Measurements from ENCODE around the gene ACLY. TPM values are rescaled to one million over a fixed set of nuclear protein-coding genes. Genes with fewer than 3 reads are reported as not detected.
"Not testable (repeated sequence)": the region's sequence is repeated elsewhere in the genome, so short reads cannot be mapped to it uniquely, and the experiment has no call there.

ACLY gene
- total RNA-seq, 2 experiments from 2014 or later: 189 to 192 TPM

DNA sequence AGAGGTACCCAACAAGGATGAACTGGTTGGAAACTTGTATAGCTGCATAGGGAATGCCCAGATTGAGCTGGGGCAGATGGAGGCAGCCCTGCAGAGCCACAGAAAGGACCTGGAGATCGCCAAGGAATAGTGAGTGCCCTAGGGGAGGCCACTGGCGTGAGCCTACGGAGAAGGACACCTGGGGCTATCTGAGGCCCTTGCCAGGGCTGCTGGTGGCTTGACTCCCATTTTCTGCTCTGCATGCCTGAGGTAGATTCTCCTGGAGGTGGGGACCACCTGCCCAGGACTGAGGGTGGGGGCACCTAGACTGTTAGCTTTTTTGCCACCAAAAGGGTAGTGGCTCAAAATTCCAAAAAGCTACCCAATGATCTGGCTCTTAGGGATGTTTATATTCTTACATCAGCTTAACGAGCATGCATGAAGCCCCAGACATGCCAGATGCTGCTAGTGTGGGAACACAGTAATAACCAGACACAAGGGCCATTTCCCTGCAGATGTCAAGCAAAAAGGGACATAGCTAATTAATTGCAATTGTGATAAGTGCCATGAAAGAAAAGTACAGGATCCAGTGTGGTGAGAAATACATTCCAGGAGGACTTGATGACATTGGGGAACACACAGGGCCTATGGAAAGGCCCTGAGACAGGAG lies 20.4 kb upstream of the ACLY start:
- intact Hi-C loops (cut with DNase I, micrococcal nuclease): no loop called here
- Mint-ChIP-seq H3K36me3 (ENCODE audit: low read depth) (no peaks in the 10 kb centered on the region), H3K27ac (no peak overlapping the region), H3K4me3 (no peak overlapping the region), H3K9me3 (ENCODE audit: low read depth) (no peaks in the 10 kb centered on the region), H3K4me1 (no peaks in the 10 kb centered on the region), H3K27me3 (no peaks in the 10 kb centered on the region)
- ATAC-seq (no peak), DNase-seq (no peak)
- ChIA-PET POLR2A (no interaction called here), CTCF (interaction anchor here (1.0 to 1.2 kb wide), 2 partner anchors 8 to 128 kb away, joined by 4 read pairs; no protein-coding TSS in a partner anchor)

GRCh38 chr17:41937970-41938954 lies 19.5 kb upstream of the ACLY start:
- Mint-ChIP-seq H3K4me3 (no peak overlapping the region), H3K9me3 (ENCODE audit: low read depth) (no peaks in the 10 kb centered on the region), H3K4me1 (no peaks in the 10 kb centered on the region), H3K27me3 (no peaks in the 10 kb centered on the region), H3K27ac (no peak overlapping the region), H3K36me3 (ENCODE audit: low read depth) (no peaks in the 10 kb centered on the region)
- POLR2A ChIA-PET: interaction anchor here (0.5 kb wide), 1 partner anchor 832 kb away, joined by 3 read pairs; no protein-coding TSS in a partner anchor
- ATAC-seq (no peak), DNase-seq (no peak)
- intact Hi-C loops (cut with DNase I, micrococcal nuclease): no loop called here
- CTCF ChIA-PET: interaction anchor here (0.6 to 1.2 kb wide), 5 partner anchors 7 to 201 kb away, joined by 3 to 5 read pairs (median 4); no protein-coding TSS in a partner anchor

DNA sequence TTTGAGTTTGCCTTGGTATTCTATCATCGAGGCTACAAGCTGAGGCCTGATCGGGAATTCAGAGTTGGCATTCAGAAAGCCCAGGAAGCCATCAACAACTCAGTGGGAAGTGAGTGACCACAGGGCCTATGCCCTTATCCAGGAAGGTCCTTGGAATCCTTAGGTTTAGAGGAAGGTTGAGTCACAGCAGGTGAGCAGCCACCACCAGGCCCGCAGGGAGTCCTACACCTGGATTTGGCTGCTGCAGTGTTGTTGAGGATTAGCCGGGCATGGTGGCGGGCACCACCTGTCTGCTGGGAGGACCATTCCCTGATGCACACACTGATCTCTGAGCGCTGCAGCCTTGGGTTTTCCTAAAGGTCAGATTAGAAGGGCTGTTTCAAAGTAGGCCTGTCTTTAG lies 16.9 kb upstream of the ACLY start:
- Mint-ChIP-seq H3K27me3 (no peaks in the 10 kb centered on the region), H3K27ac (no peak overlapping the region), H3K4me1 (peaks cover 8% of the 10 kb centered on the region), H3K36me3 (ENCODE audit: low read depth) (no peaks in the 10 kb centered on the region), H3K9me3 (ENCODE audit: low read depth) (no peaks in the 10 kb centered on the region), H3K4me3 (no peak overlapping the region)
- ChIA-PET POLR2A (no interaction called here), CTCF (no interaction called here)
- DNase-seq (no peak), ATAC-seq (no peak)
- intact Hi-C loops (cut with DNase I, micrococcal nuclease): no loop called here

DNA sequence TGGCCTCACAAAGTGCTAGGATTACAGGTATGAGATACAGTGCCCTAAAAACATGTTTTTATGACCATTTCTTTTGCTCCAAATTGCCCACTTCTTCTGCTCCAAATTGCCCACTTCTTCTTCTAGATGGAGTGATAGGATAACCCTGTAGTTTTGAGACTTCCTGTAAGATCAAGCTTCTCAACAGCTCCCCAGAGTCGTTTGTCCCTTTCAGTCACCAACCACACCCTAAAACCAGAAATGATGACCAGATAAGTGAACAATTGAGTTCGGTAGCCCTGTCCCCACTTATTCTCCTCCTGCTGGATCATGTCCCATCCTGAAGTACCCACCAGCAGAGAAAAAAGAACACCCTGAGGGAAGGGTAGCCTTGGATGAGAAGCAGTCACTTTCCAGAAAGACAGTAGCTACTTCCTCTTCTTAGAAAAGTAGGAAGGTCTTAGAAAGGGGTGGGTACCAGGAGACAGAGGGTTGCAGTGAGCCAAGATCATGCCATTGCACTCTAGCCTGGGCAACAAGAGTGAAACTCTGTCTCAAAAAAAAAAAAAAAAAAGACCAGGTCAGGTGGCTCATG lies 14.2 kb upstream of the ACLY start:
- H3K36me3 Mint-ChIP-seq (ENCODE audit: low read depth): peaks cover 6% of the 10 kb centered on the region
- no peaks in the 10 kb centered on the region for H3K9me3 Mint-ChIP-seq (ENCODE audit: low read depth)
- intact Hi-C loops (cut with DNase I, micrococcal nuclease): loop anchor here in 1 of 2 experiments (5.0 kb wide), 1 partner anchor 34 kb away; the partner anchor contains the start of gene CNP
- no peak overlapping the region for H3K27ac Mint-ChIP-seq
- no peaks in the 10 kb centered on the region for H3K27me3 Mint-ChIP-seq
- no peak overlapping the region for H3K4me3 Mint-ChIP-seq
- ChIA-PET CTCF (interaction anchor here (2.0 kb wide), 1 partner anchor 30 kb away, joined by 9 read pairs; no protein-coding TSS in a partner anchor), POLR2A (interaction anchor here (0.6 to 0.7 kb wide), 2 partner anchors 89 to 94 kb away, joined by 3 read pairs; no protein-coding TSS in a partner anchor)
- H3K4me1 Mint-ChIP-seq: peaks cover 21% of the 10 kb centered on the region
- DNase-seq (no peak), ATAC-seq (no peak)

- H3K36me3 Mint-ChIP-seq (ENCODE audit: low read depth); H3K9me3 Mint-ChIP-seq (ENCODE audit: low read depth); ATAC-seq; H3K27me3 Mint-ChIP-seq; H3K27ac Mint-ChIP-seq; DNase-seq; H3K4me3 Mint-ChIP-seq; POLR2A ChIA-PET: not testable (repeated sequence)
- intact Hi-C loops (cut with DNase I, micrococcal nuclease): loop anchor here in 1 of 2 experiments (5.0 kb wide), 1 partner anchor 36 kb away; the partner anchor contains the start of gene CNP
- CTCF ChIA-PET: interaction anchor here (0.6 to 2.0 kb wide), 2 partner anchors 31 to 1908 kb away, joined by 3 to 9 read pairs; no protein-coding TSS in a partner anchor
- H3K4me1 Mint-ChIP-seq: peaks cover 21% of the 10 kb centered on the region
These were observed 13.0 kb upstream of the ACLY start for GRCh38 chr17:41931715-41932114.

DNA sequence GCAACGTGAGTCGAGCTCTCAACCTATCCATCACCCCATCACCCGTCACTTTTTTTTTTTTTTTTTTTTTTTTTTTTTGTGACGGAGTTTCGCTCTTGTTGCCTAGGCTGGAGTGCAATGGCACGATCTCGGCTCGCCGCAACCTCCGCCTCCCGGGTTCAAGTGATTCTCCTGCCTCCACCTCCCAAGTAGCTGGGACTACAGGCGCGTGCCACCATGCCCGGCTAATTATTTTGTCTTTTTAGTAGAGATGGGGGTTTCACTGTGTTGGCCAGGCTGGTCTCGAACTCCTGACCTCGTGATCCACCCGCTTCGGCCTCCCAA lies 12.0 kb upstream of the ACLY start:
- not testable (repeated sequence) for H3K27me3 Mint-ChIP-seq; DNase-seq; H3K9me3 Mint-ChIP-seq (ENCODE audit: low read depth); H3K36me3 Mint-ChIP-seq (ENCODE audit: low read depth)
- intact Hi-C loops (cut with DNase I, micrococcal nuclease): loop anchor here (1.0 to 5.0 kb wide), 9 partner anchors 11 to 242 kb away; partner anchors contain the start of genes CNP (in 2 of the 2), EIF1 (in 1 of the 2), KAT2A (in 1 of the 2) and KLHL11 (in 1 of the 2)
- Mint-ChIP-seq H3K27ac (peak overlapping the region; percentile 98), H3K4me1 (peaks cover 21% of the 10 kb centered on the region), H3K4me3 (peak overlapping the region; percentile 96)
- peak; percentile 52 for ATAC-seq
- ChIA-PET POLR2A (interaction anchor here (0.6 to 1.7 kb wide), 9 partner anchors 13 to 1369 kb away, joined by 3 to 14 read pairs (median 3); partner anchors contain the start of genes ACLY and DNAJC7), CTCF (interaction anchor here (0.7 to 3.2 kb wide), 14 partner anchors 8 to 610 kb away, joined by 3 to 25 read pairs (median 4); partner anchors contain the start of genes ACLY, CNP, DNAJC7 and NAGLU)

DNA sequence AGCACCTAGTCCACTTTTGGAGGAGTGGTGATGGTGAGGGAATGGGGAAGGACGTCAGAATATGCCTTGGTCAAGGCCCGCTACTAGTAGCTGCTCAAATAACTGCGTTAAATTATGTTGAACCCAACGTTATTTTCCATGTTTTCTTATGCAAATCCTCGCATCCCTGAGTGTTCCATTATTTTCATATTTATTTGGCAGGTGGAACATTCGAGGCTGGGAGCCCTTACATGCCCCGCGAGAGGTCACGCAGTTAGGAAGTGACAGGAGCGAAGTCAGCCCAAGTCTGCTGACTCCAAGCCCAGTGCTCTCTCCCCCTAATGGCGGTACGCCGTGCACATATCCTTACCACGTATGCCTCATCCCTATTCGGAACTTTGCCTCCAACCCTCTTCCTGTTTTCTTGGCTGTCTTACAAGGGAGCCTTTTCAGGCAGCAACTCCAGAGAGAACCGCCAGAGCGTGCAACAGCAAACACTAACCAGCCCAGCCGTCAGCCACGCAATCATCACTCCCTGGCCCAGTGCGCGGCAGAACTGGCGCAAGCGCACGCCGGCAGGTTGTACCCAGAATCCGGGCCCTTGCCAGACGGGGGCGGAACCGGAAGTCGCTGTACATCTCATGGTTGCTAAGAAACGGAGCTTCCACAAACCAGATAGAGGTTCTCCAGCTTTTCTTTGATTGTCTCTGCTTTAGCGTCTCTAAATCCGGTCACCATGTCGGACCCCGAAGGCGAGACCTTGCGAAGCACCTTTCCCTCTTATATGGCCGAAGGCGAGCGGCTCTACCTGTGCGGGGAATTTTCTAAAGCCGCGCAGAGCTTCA lies 11.5 kb upstream of the ACLY start, which contains the start of gene ODAD4:
Gene ODAD4, plus strand, starts transcription at position 609 of the 824 bp plus-strand sequence. Its CDS starts 107 bp downstream, at position 716.
- H3K4me3 Mint-ChIP-seq: peak within 1 kb of the TSS; percentile 96
- DNase-seq: peak; percentile 98
- ChIA-PET CTCF (interaction anchor here (0.7 to 3.2 kb wide), 15 partner anchors 9 to 610 kb away, joined by 3 to 25 read pairs (median 4); partner anchors contain the start of genes ACLY, CNP, DNAJC7 and NAGLU), POLR2A (interaction anchor here (0.6 to 1.7 kb wide), 9 partner anchors 12 to 1369 kb away, joined by 3 to 14 read pairs (median 3); partner anchors contain the start of genes ACLY and DNAJC7)
- intact Hi-C loops (cut with DNase I, micrococcal nuclease): loop anchor here (1.0 to 5.0 kb wide), 9 partner anchors 11 to 242 kb away; partner anchors contain the start of genes CNP (in 2 of the 2), EIF1 (in 1 of the 2), KAT2A (in 1 of the 2) and KLHL11 (in 1 of the 2)
- peak within 1 kb of the TSS; percentile 98 for H3K27ac Mint-ChIP-seq
- H3K9me3 Mint-ChIP-seq (ENCODE audit: low read depth): no peaks in the 10 kb centered on the region
- ATAC-seq: peak; percentile 99
- H3K4me1 Mint-ChIP-seq: peaks cover 21% of the 10 kb centered on the region
- peaks cover 6% of the 10 kb centered on the region for H3K36me3 Mint-ChIP-seq (ENCODE audit: low read depth)
- no peaks in the 10 kb centered on the region for H3K27me3 Mint-ChIP-seq

- ChIA-PET POLR2A (no interaction called here), CTCF (interaction anchor here (0.7 to 3.2 kb wide), 3 partner anchors 10 to 164 kb away, joined by 3 to 25 read pairs (median 4); partner anchors contain the start of gene ACLY)
- peak overlapping the region; percentile 96 for H3K4me3 Mint-ChIP-seq
- ATAC-seq: no peak
- intact Hi-C loops (cut with DNase I, micrococcal nuclease): no loop called here
- peaks cover 21% of the 10 kb centered on the region for H3K4me1 Mint-ChIP-seq
- peak; percentile 30 for DNase-seq
- peak overlapping the region; percentile 98 for H3K27ac Mint-ChIP-seq
- no peaks in the 10 kb centered on the region for H3K27me3 Mint-ChIP-seq
- H3K36me3 Mint-ChIP-seq (ENCODE audit: low read depth): peaks cover 6% of the 10 kb centered on the region
- no peaks in the 10 kb centered on the region for H3K9me3 Mint-ChIP-seq (ENCODE audit: low read depth)
These were observed 10.0 kb upstream of the ACLY start for GRCh38 chr17:41928693-41929251.

DNA sequence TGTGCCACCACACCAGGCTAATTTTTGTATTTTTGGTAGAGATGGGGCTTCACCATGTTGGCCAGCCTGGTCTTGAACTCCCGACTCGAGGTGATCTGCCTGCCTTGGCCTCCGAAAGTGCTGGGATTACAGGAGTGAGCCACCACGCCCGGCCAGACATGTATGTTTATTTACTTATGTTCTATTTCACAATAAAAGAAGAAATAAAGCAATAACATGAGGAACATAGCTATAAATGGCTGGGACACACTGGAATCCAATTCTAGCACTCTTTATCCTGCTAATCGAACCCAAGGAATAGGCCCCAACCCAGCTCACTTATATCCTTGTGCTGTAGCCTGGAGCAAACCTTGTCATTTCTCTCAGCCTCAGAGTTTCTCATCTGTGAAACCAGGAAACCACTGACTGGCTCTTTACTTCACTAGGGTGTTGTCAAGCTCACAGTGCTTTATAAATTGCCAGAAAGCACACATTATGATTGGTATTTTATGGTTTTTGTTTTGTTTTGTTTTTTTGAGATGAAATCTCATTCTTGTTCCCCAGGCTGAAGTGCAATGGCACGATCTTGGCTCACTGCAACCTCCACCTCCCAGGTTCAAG lies 7.3 kb upstream of the ACLY start:
- POLR2A ChIA-PET: no interaction called here
- Mint-ChIP-seq H3K9me3 (ENCODE audit: low read depth) (no peaks in the 10 kb centered on the region), H3K36me3 (ENCODE audit: low read depth) (peaks cover 6% of the 10 kb centered on the region), H3K4me1 (peaks cover 14% of the 10 kb centered on the region), H3K27ac (no peak overlapping the region), H3K4me3 (no peak overlapping the region), H3K27me3 (no peaks in the 10 kb centered on the region)
- ATAC-seq: no peak
- CTCF ChIA-PET: interaction anchor here (0.6 kb wide), 1 partner anchor 235 kb away, joined by 3 read pairs; no protein-coding TSS in a partner anchor
- intact Hi-C loops (cut with DNase I, micrococcal nuclease): no loop called here
- DNase-seq: no peak
